ENCODE data around the gene GTPBP10.

- TF ChIP-seq CTCF (IDR thresholded peaks at IDR 0.05) (no peak), POLR2A (IDR thresholded peaks at IDR 0.05) (no peak)
Observed at GRCh38 chr7:90384433-90384832, 37.9 kb downstream of the GTPBP10 start.

Data from uterus (tissue), 2 donors.